ENCODE data around the gene SKAP2. TPM values are rescaled to one million over a fixed set of nuclear protein-coding genes. Genes with fewer than 3 reads are reported as not detected.

SKAP2 gene
- total RNA-seq, 4 donors from 2014 or later = 36.0 to 53.8 (median 45.8) TPM

- no peak for TF ChIP-seq CTCF (IDR thresholded peaks at IDR 0.05)
- ATAC-seq (ENCODE audit: low FRiP score) = no peak
- DNase-seq (ENCODE audit: low spot score) = no peak
Measured at GRCh38 chr7:26685606-26686005, 178.8 kb downstream of the SKAP2 start.

GRCh38 chr7:26684447-26684846 lies 179.9 kb downstream of the SKAP2 start:
- no peak for DNase-seq (ENCODE audit: low spot score)
- ATAC-seq (ENCODE audit: low FRiP score) = no peak
- no peak for TF ChIP-seq CTCF (IDR thresholded peaks at IDR 0.05)

- ATAC-seq (ENCODE audit: low FRiP score) (no peak), DNase-seq (ENCODE audit: low spot score) (no peak)
- no peak for TF ChIP-seq CTCF (IDR thresholded peaks at IDR 0.05)
Measured at GRCh38 chr7:26683277-26683676, 181.1 kb downstream of the SKAP2 start.

DNA sequence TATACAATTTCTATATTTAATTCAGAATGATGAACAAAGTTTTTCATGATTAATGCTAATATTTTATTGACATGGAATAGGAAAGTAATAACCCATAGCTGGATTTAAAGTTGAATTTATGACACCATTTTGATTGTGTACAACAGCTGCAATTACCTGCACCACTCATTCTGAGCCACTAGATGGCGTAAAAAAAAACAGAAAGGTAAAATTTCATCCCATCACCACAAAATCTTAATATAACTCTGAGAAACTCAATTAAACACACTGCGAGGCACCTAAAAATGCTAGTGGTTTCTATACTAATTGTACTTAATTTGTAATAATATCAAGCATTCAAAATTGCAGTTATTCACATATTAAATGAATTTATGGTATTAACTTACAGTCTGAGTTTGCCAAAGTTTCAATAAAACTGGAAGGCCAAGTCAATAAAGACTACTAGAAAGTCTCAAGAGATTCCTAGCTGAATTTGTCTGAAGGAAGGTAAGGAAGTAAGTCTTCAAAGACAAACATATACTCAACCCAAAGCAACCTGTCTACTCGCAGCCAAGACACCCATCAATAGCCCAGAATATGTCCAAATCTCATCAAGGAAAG lies 182.5 kb downstream of the SKAP2 start:
- DNase-seq (ENCODE audit: low spot score) (no peak), ATAC-seq (ENCODE audit: low FRiP score) (no peak)
- TF ChIP-seq CTCF (IDR thresholded peaks at IDR 0.05) = no peak

DNA sequence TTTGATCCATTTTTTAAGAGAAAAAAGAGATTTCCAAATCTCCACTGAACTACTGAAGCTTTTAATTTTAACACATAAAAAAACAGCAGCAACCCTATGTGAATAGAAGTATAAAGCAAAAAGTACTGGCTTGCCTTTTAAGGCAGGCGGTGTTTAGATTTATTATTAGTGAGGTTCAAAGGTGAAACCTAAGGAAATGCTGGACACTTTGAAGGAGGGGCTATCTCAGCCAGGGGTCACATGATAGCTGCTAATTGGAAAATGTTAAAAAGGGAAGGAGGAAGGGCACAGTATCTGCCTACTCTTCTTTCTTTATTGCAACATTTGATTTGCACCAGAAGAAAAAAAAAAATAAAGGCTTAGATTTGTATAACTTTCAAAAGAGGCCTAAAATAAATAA lies 183.8 kb downstream of the SKAP2 start:
- TF ChIP-seq CTCF (IDR thresholded peaks at IDR 0.05) = no peak
- DNase-seq (ENCODE audit: low spot score) = no peak
- no peak for ATAC-seq (ENCODE audit: low FRiP score)

GRCh38 chr7:26675143-26675887 lies 189.1 kb downstream of the SKAP2 start:
- ATAC-seq (ENCODE audit: low FRiP score) = no peak
- DNase-seq (ENCODE audit: low spot score) = no peak
- TF ChIP-seq CTCF (IDR thresholded peaks at IDR 0.05) = no peak

GRCh38 chr7:26673858-26674257 lies 190.5 kb downstream of the SKAP2 start:
- TF ChIP-seq CTCF (IDR thresholded peaks at IDR 0.05) = no peak
- no peak for ATAC-seq (ENCODE audit: low FRiP score)
- no peak for DNase-seq (ENCODE audit: low spot score)
